Activated T-cell treated with anti-CD3 and anti-CD28 coated beads, Interleukin-2, amount 50 U/mL, for 24 hours (primary cell): ENCODE data around the gene DHPS.
A peak's percentile ranks its signal among the peaks of the same experiment; 100 is the strongest.
"Not testable (repeated sequence)": the region's sequence is repeated elsewhere in the genome, so short reads cannot be mapped to it uniquely, and the experiment has no call there.

Experiments
- DNase-seq: peaks from one replicate; pipeline ENCODE4 v3.0.0-alpha.2; 2020
- H3K27ac Mint-ChIP-seq: 2 replicates; pipeline ENCODE4 v1.8.0; 2020; ENCODE audit warnings: mild to moderate bottlenecking, mixed read lengths
- H3K27me3 Mint-ChIP-seq: 2 replicates; pipeline ENCODE4 v1.8.0; 2020; ENCODE audit warnings: mixed read lengths
- H3K36me3 Mint-ChIP-seq: 2 replicates; pipeline ENCODE4 v1.8.0; 2020; ENCODE audit warnings: low read depth, mixed read lengths
- H3K4me1 Mint-ChIP-seq: 2 replicates; pipeline ENCODE4 v1.8.0; 2020; ENCODE audit warnings: low read depth, mixed read lengths
- H3K4me3 Mint-ChIP-seq: 2 replicates; pipeline ENCODE4 v1.8.0; 2020; ENCODE audit warnings: mild to moderate bottlenecking, moderate library complexity, mixed read lengths
- H3K9me3 Mint-ChIP-seq: 2 replicates; pipeline ENCODE4 v1.8.0; 2020; ENCODE audit warnings: mixed read lengths

The DHPS gene

DNA sequence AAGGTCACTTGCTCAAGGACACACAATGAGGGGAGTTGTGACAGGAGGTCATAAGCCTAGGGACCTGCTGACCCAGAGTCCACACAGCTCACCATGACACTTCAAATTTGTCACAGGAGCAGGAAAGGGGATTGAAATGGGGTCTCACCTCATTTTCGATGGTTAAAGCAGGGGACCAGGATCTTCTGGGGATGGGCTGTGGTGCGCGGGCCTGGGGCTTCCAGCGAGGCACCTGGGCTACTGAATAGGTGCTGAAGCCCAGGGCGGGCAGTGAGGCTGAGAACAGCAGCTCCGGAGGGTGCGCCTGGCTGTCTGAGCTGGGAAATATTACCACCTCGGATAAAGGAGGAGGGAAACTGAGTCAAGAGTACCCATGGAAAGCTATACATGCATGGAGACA, 26.1 kb downstream of the DHPS start:
- Mint-ChIP-seq H3K27me3 (no peaks in the 10 kb centered on the region), H3K9me3 (no peaks in the 10 kb centered on the region)

DNA sequence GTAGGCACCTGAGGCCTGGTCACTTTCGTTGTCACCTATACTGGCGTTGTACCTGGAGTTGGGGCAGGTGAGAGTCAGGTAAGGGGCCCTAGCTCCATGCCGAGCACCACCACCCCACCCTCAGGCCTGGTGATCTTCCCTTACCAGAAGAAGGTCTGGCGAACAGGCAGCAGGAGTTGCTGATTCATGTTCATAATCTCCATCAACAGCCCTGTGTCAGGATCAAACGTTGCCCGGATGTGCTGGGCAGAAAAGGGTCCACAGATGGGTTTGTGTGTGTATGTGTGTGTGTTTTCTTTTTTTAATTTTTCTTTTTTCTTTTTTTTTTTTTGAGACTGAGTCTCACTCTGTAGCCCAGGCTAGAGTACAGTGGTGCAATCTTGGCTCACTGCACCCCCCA, 29.5 kb downstream of the DHPS start:
- H3K27ac Mint-ChIP-seq, result no peak overlapping the region
- no peaks in the 10 kb centered on the region for H3K4me1 Mint-ChIP-seq

More for the DNA sequence above, 26.1 kb downstream of the DHPS start:
- H3K4me3 Mint-ChIP-seq, result no peak overlapping the region
- DNase-seq, result no peak
- no peak overlapping the region for H3K27ac Mint-ChIP-seq
- peaks cover 79% of the 10 kb centered on the region for H3K36me3 Mint-ChIP-seq
- H3K4me1 Mint-ChIP-seq, result no peaks in the 10 kb centered on the region

DNA sequence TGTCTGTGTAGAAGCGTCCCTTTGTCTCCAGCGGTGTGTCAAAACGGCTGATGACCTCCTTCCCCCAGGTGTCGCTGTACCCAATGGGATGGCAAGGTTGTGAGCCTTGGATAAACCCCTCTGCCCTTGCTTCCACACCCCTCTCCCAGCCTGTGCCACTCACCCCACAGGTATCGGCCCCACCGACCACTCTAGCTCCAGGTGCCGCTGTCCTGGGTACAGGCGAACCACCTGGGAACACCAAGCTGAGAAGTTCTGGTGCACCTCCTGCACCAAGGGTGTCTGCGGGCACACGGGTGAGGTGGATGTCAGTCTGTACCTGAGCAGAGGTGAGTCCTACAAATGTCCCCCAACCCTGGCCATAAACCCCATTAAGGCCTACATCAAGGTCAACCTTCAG, 31.7 kb downstream of the DHPS start:
- H3K27ac Mint-ChIP-seq, result no peak overlapping the region
- H3K9me3 Mint-ChIP-seq, result no peaks in the 10 kb centered on the region
- H3K4me1 Mint-ChIP-seq, result no peaks in the 10 kb centered on the region
- H3K27me3 Mint-ChIP-seq, result no peaks in the 10 kb centered on the region
- no peak overlapping the region for H3K4me3 Mint-ChIP-seq
- DNase-seq, result no peak
- peaks cover 67% of the 10 kb centered on the region for H3K36me3 Mint-ChIP-seq

More for the DNA sequence above, 29.5 kb downstream of the DHPS start:
- no peak overlapping the region for H3K4me3 Mint-ChIP-seq
- DNase-seq, result no peak
- H3K27me3 Mint-ChIP-seq, result no peaks in the 10 kb centered on the region
- peaks cover 74% of the 10 kb centered on the region for H3K36me3 Mint-ChIP-seq
- no peaks in the 10 kb centered on the region for H3K9me3 Mint-ChIP-seq

DNA sequence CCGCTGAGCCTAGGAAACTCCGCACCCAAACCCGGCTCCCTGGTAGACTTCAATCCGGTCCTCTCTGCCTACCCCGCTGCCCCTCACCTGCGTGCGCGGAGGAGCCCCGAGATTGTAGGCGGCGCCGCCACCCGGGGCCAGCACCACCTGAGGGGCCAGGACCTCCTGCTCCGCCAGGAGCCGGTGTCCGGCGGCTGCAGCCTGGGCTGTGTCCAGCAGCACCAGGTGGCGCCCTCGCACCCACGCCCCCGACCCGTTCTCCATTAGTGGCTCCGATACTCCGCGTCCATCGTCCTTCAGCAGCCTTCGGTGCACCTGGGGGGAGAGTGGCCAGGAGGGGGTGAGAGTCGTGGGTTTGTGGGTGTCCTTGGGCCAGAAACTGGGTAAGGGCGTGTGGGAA, 33.6 kb downstream of the DHPS start:
- H3K36me3 Mint-ChIP-seq, result peaks cover 70% of the 10 kb centered on the region
- H3K4me1 Mint-ChIP-seq, result no peaks in the 10 kb centered on the region
- H3K27ac Mint-ChIP-seq, result no peak overlapping the region
- H3K27me3 Mint-ChIP-seq, result no peaks in the 10 kb centered on the region
- H3K9me3 Mint-ChIP-seq, result no peaks in the 10 kb centered on the region
- no peak for DNase-seq
- H3K4me3 Mint-ChIP-seq, result no peak overlapping the region

DNA sequence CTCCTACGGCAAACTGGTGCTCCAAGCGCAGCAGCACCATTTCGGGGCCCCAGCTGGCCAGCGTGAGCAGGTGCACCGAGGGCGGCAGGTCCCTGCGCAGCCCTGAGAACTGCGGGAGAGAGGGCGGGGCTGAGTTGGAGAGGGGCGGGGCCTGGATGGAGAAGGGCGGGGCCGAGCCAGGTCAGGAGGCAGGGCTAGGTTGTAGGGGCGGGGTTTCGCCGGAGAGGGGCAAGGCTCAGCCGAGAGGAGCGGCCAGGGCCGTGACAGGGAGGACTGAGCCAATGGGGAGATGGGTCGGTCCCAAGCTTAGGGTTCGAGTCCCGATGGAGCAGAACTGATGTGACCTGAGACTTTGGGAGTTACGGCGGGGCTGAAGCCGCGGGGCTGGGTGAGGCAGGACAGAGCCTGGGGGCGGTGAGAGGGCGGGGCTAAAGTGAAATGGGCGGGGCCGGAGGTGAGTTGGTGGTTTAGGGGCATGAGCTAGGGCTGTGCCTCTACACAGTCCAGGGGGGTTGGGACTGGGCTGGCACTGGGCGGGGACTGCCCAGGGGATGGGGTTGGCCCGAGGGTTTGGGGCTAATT, 34.1 kb downstream of the DHPS start:
- Mint-ChIP-seq H3K27ac (no peak overlapping the region), H3K4me1 (no peaks in the 10 kb centered on the region), H3K9me3 (no peaks in the 10 kb centered on the region), H3K36me3 (peaks cover 74% of the 10 kb centered on the region), H3K27me3 (no peaks in the 10 kb centered on the region), H3K4me3 (no peak overlapping the region)
- DNase-seq, result peak; percentile 64

DNA sequence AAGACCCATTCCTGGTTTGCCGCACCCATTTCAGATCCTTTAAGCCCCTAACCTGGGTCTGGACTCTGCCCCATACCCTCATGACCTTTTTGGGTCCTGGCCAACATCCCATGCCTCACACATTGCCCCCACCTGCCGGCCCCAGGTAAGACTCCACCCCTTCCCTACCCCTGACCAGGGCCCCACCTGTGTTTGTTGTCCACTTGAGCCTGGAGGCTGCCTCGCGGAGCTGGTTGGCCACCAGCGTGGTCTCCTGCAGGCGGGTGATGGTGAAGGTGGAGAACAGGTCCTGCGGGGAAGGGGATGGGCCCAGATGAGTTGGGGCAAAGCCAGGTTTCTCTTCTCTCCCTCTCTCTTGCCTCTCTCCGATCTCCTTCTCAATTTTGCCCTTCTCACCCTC, 34.6 kb downstream of the DHPS start:
- Mint-ChIP-seq H3K4me1 (no peaks in the 10 kb centered on the region), H3K4me3 (no peak overlapping the region), H3K27me3 (no peaks in the 10 kb centered on the region), H3K9me3 (no peaks in the 10 kb centered on the region), H3K27ac (peak overlapping the region; percentile 15), H3K36me3 (peaks cover 75% of the 10 kb centered on the region)
- no peak for DNase-seq

DNA sequence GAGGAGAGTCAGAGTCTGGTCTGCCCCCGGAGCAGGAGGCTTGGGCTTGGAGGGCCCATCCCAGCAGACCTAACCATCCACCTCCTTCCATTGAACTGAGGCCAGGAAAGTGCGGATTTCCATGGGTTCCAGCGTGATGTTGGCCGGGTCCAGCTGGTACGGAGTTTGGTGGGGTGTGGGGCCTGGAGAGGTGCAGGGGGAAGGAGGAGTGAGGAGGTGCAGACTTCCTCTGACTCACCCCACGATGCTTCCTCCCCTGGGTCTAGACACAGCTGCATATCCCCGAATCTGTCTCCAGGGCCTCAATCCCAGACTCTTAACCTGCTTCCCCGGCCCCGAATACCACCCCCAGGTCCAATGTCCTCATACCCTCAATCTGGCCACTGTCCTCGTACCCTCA, 35.1 kb downstream of the DHPS start:
- Mint-ChIP-seq H3K4me1 (no peaks in the 10 kb centered on the region), H3K36me3 (peaks cover 70% of the 10 kb centered on the region), H3K9me3 (no peaks in the 10 kb centered on the region), H3K27me3 (no peaks in the 10 kb centered on the region), H3K4me3 (no peak overlapping the region), H3K27ac (peak overlapping the region; percentile 15)
- no peak for DNase-seq

DNA sequence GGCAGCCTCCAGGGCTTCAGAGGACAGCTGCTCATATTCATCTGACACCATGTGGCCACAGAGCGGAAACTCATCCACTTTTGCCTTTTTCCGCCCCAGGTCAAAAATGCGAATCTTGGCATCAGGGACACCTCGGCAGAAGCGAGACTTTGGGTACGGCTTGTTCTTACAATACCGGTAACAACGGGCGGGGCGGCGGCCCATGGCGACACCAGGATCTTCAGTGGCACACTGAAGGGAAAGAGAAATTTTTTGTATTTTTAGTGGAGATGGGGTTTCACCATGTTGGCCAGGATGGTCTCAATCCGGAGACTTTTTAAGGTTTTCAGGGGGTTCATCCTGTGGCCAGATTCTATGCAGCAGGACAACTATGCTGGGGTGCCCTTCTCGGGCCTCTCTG, 38.0 kb downstream of the DHPS start:
- H3K27ac Mint-ChIP-seq, result not testable (repeated sequence)

DNA sequence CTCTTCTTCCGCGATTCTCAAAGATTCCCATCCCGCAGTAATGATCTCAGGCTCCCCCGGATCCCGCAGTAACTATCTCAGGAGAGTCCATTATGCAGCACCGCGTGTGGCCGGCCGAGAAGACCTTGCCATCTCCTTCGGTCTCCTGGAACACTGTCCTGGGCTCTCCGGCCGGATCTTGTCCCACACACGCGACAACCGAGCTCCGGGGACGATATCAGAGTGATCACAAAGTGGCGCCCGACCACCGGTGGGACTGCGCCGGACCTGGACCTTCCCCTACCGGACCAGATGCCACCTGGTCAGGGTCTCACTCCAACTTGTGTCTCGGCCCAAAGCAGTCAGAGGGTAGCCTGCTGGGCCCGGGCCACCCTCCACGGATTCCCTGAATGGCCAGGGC, 39.2 kb downstream of the DHPS start:
- Mint-ChIP-seq H3K9me3 (no peaks in the 10 kb centered on the region), H3K4me1 (peaks cover 10% of the 10 kb centered on the region), H3K27ac (no peak overlapping the region), H3K4me3 (no peak overlapping the region), H3K36me3 (peaks cover 45% of the 10 kb centered on the region), H3K27me3 (no peaks in the 10 kb centered on the region)
- no peak for DNase-seq

More for the DNA sequence above, 38.0 kb downstream of the DHPS start:
- not testable (repeated sequence) for H3K4me3 Mint-ChIP-seq, H3K4me1 Mint-ChIP-seq, H3K27me3 Mint-ChIP-seq, DNase-seq, H3K9me3 Mint-ChIP-seq
- peaks cover 53% of the 10 kb centered on the region for H3K36me3 Mint-ChIP-seq

DNA sequence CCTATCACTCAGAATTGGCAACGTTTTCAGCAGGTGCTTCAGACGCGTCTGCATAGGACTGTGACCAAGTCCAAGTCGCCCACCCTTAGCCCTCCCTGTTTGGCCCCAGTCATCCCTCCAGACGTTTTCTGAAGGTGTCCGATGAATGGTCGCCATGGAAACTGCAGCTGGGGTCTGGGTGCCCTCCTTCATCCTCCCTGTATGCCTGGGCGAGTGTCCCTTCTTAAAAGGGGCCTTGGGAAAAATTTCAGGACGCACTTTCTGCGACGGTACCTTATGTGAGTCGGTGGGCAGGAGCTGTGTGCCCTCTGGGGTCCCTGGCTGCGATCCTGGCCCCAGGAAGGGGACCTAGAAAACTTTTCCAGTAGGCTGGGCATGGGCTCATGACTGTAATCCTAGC, 40.2 kb downstream of the DHPS start:
- Mint-ChIP-seq H3K4me3 (no peak overlapping the region), H3K36me3 (peaks cover 38% of the 10 kb centered on the region), H3K4me1 (peaks cover 17% of the 10 kb centered on the region), H3K27me3 (no peaks in the 10 kb centered on the region), H3K9me3 (no peaks in the 10 kb centered on the region), H3K27ac (no peak overlapping the region)
- no peak for DNase-seq

DNA sequence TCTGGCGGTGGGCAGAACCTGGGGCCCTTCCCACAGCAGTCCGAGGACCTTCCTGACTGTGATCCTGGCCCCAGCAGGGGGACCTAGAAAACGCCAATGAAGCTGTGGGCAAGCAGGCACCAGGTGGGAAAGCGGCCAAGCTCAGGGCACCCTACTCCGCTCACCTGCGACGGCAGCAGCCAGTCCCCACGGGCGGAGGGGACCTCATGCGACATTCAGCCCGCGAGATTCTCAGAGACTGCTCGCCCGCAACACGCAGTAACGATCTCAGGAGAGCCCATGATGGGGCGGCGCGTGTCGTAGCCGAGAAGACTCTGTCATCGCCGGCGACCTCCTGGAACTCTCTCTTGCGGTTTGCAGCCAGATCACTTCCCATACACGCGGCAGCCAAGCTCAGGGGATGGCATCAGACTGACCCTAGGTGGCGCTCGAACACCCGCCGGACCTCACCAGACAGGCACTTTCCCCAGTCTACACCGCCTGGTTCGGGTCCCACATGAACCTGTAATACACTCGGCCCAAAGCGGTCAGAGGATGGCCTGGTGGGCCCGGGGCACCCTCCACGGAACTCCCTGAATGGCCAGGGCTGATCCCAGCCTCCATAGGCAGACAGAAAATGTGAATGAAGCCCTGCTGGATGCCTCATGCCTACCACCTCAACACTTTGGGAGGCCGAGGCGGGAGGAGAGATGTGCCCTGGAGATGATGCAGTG, 41.6 kb downstream of the DHPS start:
- peak; percentile 91 for DNase-seq
- H3K36me3 Mint-ChIP-seq, result peaks cover 33% of the 10 kb centered on the region
- no peaks in the 10 kb centered on the region for H3K9me3 Mint-ChIP-seq
- H3K27ac Mint-ChIP-seq, result peak overlapping the region; percentile 84
- H3K27me3 Mint-ChIP-seq, result no peaks in the 10 kb centered on the region
- H3K4me1 Mint-ChIP-seq, result peaks cover 22% of the 10 kb centered on the region
- peak overlapping the region; percentile 73 for H3K4me3 Mint-ChIP-seq

DNA sequence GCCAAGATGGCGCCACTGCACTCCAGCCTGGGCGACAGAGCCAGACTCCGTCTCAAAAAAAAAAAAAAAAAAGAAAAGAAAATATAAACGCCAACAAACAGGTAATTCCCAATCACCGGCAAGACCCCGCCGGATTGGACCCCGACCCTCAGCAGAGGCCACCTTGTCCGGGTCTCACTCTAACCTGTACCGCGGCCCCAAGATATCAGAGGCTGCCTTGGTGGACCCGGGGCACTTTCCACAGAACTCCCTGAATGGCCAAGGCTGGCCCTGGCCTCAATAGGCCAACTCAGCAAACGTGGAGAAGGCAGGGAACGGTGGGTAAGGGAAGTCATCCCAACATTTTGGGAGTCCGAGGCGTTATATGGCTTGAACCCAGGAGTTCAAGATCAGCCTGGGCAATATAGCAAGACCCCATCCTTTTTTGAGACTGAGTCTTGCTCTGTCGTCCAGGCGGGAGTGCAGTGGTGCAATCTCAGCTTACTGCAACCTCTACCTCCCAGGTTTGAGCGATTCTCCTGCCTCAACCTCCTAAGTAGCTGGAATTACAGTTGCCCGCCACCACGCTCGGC, 43.0 kb downstream of the DHPS start:
- peaks cover 27% of the 10 kb centered on the region for H3K4me1 Mint-ChIP-seq
- no peak overlapping the region for H3K27ac Mint-ChIP-seq
- peaks cover 29% of the 10 kb centered on the region for H3K36me3 Mint-ChIP-seq
- H3K27me3 Mint-ChIP-seq, result no peaks in the 10 kb centered on the region
- no peaks in the 10 kb centered on the region for H3K9me3 Mint-ChIP-seq
- H3K4me3 Mint-ChIP-seq, result no peak overlapping the region
- DNase-seq, result no peak

DNA sequence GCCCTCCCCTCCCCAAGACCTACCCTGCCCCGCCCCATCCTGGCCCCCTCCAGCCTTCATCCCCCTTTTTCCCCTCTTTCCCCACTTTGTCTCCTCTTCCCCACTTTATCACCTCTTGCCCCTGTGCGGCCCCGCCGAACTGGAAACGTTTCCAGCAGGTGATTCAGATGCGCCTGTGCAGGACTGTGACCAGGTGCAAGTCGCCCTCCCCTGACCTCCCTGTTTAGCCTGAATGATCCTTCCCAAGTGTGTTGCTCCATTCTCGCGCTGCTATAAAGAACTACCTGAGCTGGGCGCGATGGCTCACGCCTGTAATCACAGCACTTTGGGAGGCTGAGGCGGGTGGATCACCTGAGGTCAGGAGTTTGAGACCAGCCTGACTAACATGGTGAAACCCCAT, 45.0 kb downstream of the DHPS start:
- DNase-seq, result no peak
- H3K9me3 Mint-ChIP-seq, result no peaks in the 10 kb centered on the region
- no peak overlapping the region for H3K4me3 Mint-ChIP-seq
- H3K4me1 Mint-ChIP-seq, result peaks cover 27% of the 10 kb centered on the region
- H3K27me3 Mint-ChIP-seq, result no peaks in the 10 kb centered on the region
- no peak overlapping the region for H3K27ac Mint-ChIP-seq
- H3K36me3 Mint-ChIP-seq, result peaks cover 34% of the 10 kb centered on the region

DNA sequence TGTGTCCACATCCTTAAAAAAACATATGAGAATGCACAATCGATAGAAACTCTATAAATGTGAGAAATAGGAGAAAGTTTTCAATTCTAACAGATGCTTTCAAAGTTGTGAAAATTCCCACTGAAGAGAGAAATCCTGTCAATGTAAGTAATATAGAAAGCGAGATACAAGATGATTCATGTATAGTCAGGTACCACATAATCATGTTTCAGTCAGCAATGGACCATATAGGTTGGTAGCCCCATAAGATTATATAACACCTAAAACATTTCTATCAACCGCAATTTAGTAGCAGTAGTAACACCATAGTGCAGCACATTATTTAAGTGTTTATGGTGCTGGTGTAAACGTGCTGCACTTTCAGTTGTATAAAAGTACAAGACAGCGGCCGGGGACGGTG, 52.5 kb downstream of the DHPS start:
- Mint-ChIP-seq H3K4me1 (peaks cover 15% of the 10 kb centered on the region), H3K9me3 (peaks cover 14% of the 10 kb centered on the region), H3K27ac (no peak overlapping the region), H3K27me3 (no peaks in the 10 kb centered on the region), H3K4me3 (no peak overlapping the region), H3K36me3 (peaks cover 89% of the 10 kb centered on the region)
- DNase-seq, result no peak
